HG03045 (cell line): ENCODE data around the gene EML6.

Source experiments
- ATAC-seq: cut with Tn5 transposase; IDR thresholded peaks from one replicate; pipeline ENCODE4 v1.9.1; 2021; ENCODE audit warnings: mild to moderate bottlenecking, moderate library complexity; ENCODE audit not compliant: unreplicated experiment

EML6 gene

GRCh38 chr2:54902763-54903162, 179.3 kb downstream of the EML6 start:
- ATAC-seq, result no peak

DNA sequence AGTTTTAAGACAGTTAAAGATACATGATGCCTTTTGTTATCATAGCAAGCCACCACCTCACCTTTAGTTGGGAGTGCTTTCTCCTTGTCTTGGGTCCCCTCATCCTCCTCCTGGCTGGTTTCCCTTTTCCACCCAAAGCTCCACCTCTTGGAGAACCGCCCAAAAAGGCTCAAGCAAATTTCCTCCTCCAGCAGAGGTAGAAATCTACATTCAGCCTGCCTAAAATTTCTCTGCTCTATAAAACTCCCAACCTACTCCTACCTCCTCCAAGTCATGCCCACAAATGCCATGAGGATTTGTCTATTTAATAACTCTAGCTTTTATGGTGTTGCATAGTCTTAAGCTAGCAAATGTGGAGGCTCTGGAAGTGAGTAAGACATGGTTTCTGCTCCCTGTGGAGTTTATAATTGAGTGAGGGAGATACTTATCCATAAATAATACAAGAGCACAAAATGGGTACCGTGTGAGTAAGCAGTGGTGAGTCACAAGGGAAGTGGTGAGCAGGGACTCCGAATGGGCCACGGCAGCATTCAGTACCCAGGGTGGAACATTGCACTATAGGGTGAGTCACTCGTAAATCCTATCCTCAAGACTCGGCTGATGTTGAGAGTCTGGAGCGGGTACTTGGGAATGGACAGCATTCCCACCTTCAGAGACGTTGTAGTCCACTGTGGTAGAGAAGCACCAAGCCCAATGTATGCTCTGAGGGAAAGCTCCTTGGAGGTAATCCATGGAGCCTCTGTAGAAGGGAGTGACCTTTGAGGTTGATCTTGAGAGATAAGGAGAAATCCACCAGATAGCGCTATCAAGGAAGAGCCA, 180.5 kb downstream of the EML6 start:
- no peak for ATAC-seq

GRCh38 chr2:54904836-54905235, 181.4 kb downstream of the EML6 start:
- no peak for ATAC-seq

- ATAC-seq, result no peak
These were observed 183.3 kb downstream of the EML6 start for GRCh38 chr2:54906716-54907115.

DNA sequence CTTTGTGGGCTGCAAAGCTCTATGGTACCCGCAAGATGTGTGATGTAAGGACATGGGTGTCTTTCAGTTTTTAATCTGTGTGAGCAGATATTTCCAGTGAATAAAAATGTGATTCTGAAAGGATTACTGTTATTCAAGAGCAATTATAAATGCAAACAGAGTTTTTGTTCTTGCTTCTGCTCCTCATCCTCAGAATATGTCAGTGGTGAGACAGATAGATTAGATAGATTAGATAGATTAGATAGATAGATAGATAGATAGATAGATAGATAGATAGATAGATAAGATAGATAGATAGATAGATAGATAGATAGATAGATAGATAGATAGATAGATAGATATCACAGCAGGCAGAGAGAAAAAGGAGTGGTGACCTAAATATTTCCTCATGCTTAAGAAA, 184.2 kb downstream of the EML6 start:
- no peak for ATAC-seq

- no peak for ATAC-seq
These were observed 185.1 kb downstream of the EML6 start for GRCh38 chr2:54908591-54908990.

DNA sequence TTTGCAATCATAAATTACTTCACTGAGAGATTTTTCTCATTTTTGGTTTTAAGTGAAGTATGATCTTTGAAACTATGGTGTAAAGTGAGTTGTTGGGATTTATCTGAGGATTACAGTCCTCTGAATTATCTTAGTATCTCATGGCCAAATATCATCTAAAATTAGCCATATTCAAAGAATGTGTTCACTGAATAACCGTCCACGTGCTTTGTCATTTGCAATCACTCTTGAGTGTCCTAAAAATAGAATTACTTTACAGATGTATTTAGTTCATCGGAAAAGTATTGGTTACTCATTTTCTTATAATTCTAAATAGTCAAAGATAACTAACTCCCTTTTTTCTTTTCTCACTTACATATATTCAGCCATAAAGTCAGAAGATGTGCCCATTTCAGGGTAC, 185.5 kb downstream of the EML6 start:
- no peak for ATAC-seq

DNA sequence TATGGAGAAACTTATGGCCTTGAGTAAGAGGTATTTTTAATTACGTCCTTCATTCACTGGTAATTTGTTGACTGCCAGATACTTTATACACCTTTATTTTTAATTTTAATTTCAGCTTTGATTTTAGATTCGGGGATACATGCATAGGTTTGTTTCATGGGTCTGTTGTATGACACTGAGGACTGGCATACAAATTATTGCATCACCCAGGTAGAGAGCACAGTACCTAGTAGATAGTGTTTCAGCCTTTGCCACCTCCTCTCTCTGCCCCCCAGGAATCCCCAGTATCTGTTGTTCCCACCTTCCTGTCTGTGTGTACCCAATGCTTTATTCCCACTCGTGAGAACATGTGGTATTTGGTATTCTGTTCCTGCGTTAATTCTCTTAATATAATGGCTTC, 188.8 kb downstream of the EML6 start:
- ATAC-seq, result no peak

DNA sequence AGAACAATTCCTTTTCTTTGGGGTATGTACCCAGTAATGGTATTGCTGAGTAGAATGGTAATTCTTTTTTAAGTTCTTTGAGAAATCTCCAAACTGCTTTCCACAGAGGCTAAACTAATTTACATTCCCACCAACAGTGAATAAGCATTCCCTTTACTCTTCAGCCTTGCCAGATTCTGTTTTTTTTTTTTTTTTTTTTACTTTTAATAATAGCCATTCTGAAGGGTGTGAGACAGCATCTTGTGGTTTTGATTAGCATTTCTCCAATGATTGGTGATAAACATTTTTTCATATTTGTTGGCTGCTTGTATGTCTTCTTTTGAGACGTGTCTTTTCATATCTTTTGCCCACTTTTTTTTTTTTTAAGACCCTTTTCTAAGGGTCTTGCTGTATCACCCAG, 189.4 kb downstream of the EML6 start:
- ATAC-seq, result no peak

DNA sequence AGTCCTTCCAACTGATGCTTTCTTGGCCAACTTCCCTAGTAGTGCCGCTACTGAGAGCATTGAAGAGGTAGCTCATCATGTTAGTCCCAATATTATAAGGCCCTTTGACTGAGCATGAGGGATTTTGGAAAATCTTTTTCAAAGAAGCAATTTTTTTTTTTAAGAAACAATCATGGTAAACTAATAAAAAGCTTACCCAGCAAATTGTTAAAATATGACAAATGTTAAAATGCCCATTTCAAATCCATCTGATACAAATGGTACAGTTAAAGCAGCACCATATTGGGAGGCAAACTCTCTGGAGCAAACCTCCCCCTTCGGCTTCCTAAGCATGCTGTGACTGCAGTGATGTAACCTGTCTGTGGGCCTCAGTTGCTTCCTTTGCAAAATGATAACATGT, 191.2 kb downstream of the EML6 start:
- no peak for ATAC-seq

GRCh38 chr2:54915101-54915500, 191.6 kb downstream of the EML6 start:
- ATAC-seq, result no peak

GRCh38 chr2:54916637-54917036, 193.2 kb downstream of the EML6 start:
- no peak for ATAC-seq

DNA sequence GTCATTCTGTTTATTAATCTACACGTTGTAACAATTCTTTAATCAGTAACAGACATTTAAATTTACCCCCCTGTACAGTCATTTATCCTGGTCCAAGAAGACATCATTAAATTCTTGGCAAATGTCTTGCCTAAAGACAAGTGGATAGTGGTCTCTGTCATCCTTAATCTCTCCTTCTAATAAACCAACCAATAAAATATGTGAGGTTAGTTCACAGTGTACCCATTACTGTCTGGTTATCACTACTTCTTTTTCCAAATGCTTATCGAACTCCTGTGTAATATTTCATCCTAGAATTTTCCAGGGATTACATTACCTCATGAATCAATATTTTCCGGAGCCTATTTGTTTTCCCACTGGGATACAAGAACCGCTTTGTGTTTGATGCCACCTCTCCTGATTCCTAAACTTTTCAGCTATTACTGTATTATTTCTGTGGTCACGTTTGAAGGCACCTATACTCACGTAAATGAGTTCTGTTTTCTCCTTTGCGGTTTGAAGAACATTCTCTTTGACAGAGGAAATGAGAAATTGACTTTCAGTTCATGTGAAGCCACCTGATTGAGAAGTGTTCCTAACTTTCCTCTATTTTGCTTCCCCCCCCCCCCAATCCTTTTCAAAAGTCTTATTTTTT, 195.3 kb downstream of the EML6 start:
- no peak for ATAC-seq

DNA sequence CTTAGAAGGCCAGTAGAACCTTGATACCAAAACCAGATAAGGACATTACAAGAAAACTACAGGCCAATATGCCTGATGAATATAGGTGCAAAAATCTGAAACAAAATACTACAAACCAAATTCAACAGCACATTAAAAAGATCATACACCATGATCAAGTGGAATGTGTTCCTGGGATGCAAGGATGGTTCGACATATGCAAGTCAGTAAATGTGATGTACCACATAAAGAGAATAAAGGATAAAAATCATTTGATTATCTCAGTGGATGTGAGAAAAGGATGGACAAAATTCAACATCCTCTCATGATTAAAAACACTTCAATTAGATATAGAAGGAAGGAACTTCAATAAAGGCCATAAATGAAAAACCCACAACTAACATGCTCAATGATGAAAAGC, 197.2 kb downstream of the EML6 start:
- no peak for ATAC-seq

DNA sequence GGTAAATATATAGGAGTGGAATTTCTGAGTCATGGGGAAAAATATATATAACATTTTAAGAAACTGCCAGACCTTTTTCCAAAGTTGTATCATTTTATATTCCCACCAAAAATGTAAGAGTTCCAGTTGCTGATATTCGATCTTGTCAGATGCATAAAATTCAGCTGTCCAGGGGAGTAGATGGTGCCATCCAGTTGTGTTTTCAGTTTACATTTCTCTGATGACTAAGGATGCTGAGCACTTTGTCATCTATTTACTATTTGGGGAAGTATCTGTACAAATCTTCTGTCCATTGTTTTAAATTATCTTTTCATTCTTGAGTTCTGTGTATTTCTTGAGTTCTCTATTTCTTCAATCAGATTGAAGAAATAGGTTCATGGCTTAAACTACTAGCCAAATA, 200.7 kb downstream of the EML6 start:
- ATAC-seq, result no peak

DNA sequence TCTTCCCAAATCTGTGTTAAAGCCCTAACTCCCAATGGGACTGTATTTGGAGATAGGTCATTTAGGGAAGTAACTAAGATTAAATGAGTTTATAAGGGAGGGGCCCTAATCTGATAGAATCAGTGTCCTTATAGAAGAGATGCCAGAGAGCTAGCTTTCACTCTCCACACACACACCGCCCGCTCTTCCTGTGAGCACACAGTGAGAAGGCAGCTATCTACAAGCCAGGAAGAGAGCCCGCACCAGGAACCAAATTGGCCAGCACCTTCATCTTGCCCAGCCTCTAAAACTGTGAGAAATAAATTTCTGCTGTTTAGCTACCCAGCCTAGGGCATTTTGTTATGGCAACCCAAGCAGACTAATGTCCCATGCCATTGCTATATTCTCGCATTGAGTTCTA, 201.6 kb downstream of the EML6 start:
- no peak for ATAC-seq

- no peak for ATAC-seq
These were observed 203.8 kb downstream of the EML6 start for GRCh38 chr2:54927085-54927750.

- ATAC-seq, result no peak
These were observed 204.5 kb downstream of the EML6 start for GRCh38 chr2:54927751-54928615.

- ATAC-seq, result no peak
These were observed 205.3 kb downstream of the EML6 start for GRCh38 chr2:54928719-54929118.

DNA sequence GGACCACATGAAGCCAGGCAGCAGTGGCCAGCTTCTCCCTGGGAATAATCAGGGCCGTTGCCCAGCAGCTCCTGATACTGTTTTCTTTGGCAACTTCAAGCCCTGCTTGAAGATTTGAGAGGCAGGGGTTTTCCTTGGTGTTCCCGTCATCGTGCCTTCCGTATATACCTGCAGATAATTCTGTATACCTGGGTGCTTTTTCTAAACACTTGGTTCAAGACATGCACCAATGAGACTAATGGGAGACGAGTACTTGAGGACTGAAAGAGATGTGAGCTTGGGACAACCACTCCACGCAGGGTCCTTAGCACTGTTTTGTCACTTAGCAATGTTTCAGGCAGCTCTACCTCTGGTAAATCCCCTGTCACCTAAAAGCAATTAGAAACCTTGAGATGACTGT, 208.0 kb downstream of the EML6 start:
- ATAC-seq, result no peak

- no peak for ATAC-seq
These were observed 211.9 kb downstream of the EML6 start for GRCh38 chr2:54935389-54935788.
